A673 (cell line): ENCODE measurements around the gene KRTAP5-10. TPM values are rescaled to one million over a fixed set of nuclear protein-coding genes. Genes with fewer than 3 reads are reported as not detected.
"Not testable (repeated sequence)": the region's sequence is repeated elsewhere in the genome, so short reads cannot be mapped to it uniquely, and the experiment has no call there.

Source experiments
- BruUV-seq: library from RNA; stranded (reverse); fragments of 400-500 nt; replicated peaks from 2 replicates; lab custom pipeline; 2021; lab: Mats Ljungman, UMichigan
- CTCF ChIA-PET: fragments of 300-600 bp; sonication (Branson Sonifier 250); formaldehyde crosslinking; loops from one replicate; lab custom pipeline; 2022; ENCODE audit warnings: antibody characterized with exemption; lab: Charles Lee
- POLR2A ChIA-PET: fragments of 300-600 bp; sonication (Branson Sonifier 250); formaldehyde crosslinking; loops from one replicate; lab custom pipeline; 2022; ENCODE audit warnings: antibody characterized with exemption; ENCODE audit not compliant: low non-redundant PET; lab: Charles Lee
- DNase-seq: peaks from one replicate; pipeline ENCODE4 v3.0.0-alpha.2; 2015; ENCODE audit warnings: low spot score
- H3K27ac ChIP-seq: fragments of 200-600 bp; sonication (generic); 2 replicates; pipeline ENCODE4 v1.5.1; 2016; ENCODE audit warnings: mixed run types, low read depth, mild to moderate bottlenecking, mixed read lengths, antibody characterized with exemption, low read length; ENCODE audit not compliant: poor library complexity, severe bottlenecking
- H3K27me3 ChIP-seq: fragments of 200-600 bp; sonication (generic); replicated peaks from 2 replicates; pipeline ENCODE4 v1.6.1; 2017; ENCODE audit warnings: mixed run types, low read depth, mild to moderate bottlenecking, mixed read lengths, antibody characterized with exemption, low read length; ENCODE audit not compliant: insufficient read depth, poor library complexity
- H3K36me3 ChIP-seq: fragments of 200-600 bp; sonication (generic); 2 replicates; pipeline ENCODE4 v1.6.1; 2016; ENCODE audit warnings: mixed run types, mild to moderate bottlenecking, mixed read lengths, antibody characterized with exemption, low read length; ENCODE audit not compliant: insufficient read depth, poor library complexity, severe bottlenecking
- H3K4me1 ChIP-seq: fragments of 200-600 bp; sonication (generic); 2 replicates; pipeline ENCODE4 v1.6.1; 2017; ENCODE audit warnings: mixed run types, mild to moderate bottlenecking, mixed read lengths, antibody characterized with exemption, low read length; ENCODE audit not compliant: insufficient read depth, poor library complexity, severe bottlenecking
- H3K4me3 ChIP-seq: fragments of 200-600 bp; sonication (generic); 2 replicates; pipeline ENCODE4 v1.5.1; 2016; ENCODE audit warnings: low read depth, mixed run types, mild to moderate bottlenecking, mixed read lengths, low read length; ENCODE audit not compliant: poor library complexity, severe bottlenecking
- H3K9me3 ChIP-seq: fragments of 200-600 bp; sonication (generic); 2 replicates; pipeline ENCODE4 v1.6.1; 2016; ENCODE audit warnings: mixed run types, low read depth, mild to moderate bottlenecking, mixed read lengths, antibody characterized with exemption, low read length; ENCODE audit not compliant: poor library complexity, severe bottlenecking
- EZH2 ChIP-seq: fragments of 200-600 bp; sonication (generic); IDR thresholded peaks from 2 replicates; pipeline ENCODE4 v1.6.1; 2017; ENCODE audit warnings: borderline replicate concordance, low read depth, mild to moderate bottlenecking, mixed read lengths, antibody characterized with exemption, low read length; ENCODE audit not compliant: poor library complexity, severe bottlenecking
- intact Hi-C: fragments of 100-400 bp; cut with micrococcal nuclease; formaldehyde crosslinking; loops from one replicate; pipeline ENCODE4 v1.10.0; 2022; ENCODE audit not compliant: unreplicated experiment
- total RNA-seq: library from RNA; stranded (reverse); gene quantifications from 2 replicates; pipeline ENCODE4 v1.2.3, GENCODE V29; 2021
- TF ChIP-seq, protein P1 (sequence below): fragments of 300-800, 200-600 bp; sonication (generic); conservative IDR thresholded peaks from 2 replicates; pipeline ENCODE4 v1.5.1; 2017; ENCODE audit warnings: low read depth, mild to moderate bottlenecking, antibody characterized with exemption, low read length, moderate library complexity, mixed read lengths

Gene KRTAP5-10
- total RNA-seq, 1 experiment from 2014 or later = not detected

DNA sequence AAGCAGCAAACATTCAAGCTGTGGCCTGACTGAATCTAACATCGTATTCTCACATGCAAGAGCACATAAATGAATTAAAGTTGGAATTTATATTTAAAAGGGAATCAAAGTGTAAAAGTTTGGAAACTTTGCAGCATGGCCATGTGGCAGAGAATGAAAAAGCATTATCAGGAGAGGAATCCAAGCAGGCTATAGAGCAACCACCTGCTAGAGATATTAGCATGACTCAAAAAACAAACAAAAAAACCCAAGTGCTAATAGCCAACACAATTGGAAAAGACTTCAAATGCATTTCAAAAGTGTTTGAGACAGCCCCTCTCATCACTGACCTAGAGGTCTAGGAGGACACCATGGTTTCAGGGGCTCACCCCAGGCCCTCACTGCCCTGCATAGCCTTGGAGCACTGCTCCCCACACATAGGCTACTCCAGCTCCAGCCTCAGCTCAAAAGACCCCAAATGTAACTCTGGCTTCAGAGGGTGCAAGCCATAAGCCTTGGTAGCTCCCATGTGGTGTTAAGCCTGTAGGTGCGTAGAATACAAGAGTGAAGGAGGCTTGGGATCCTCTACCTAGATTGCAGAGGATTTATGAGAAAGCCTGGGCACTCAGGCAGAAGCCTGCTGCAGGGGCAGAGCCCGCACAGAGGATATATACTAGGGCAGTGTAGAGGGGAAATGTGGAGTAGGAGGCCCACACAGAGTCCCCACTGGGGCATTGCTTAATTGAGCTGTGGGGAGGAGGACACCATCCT is 40.0 kb upstream of the KRTAP5-10 start:
- DNase-seq = no peak
- ChIA-PET POLR2A (no interaction called here), CTCF (interaction anchor here (0.6 kb wide), 1 partner anchor 73 kb away, joined by 4 read pairs; the partner anchor contains the start of gene NADSYN1)
- no peak for TF ChIP-seq EZH2
- TF ChIP-seq, protein P1, sequence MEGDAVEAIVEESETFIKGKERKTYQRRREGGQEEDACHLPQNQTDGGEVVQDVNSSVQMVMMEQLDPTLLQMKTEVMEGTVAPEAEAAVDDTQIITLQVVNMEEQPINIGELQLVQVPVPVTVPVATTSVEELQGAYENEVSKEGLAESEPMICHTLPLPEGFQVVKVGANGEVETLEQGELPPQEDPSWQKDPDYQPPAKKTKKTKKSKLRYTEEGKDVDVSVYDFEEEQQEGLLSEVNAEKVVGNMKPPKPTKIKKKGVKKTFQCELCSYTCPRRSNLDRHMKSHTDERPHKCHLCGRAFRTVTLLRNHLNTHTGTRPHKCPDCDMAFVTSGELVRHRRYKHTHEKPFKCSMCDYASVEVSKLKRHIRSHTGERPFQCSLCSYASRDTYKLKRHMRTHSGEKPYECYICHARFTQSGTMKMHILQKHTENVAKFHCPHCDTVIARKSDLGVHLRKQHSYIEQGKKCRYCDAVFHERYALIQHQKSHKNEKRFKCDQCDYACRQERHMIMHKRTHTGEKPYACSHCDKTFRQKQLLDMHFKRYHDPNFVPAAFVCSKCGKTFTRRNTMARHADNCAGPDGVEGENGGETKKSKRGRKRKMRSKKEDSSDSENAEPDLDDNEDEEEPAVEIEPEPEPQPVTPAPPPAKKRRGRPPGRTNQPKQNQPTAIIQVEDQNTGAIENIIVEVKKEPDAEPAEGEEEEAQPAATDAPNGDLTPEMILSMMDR = no peak
- no peaks in the 10 kb centered on the region for H3K36me3 ChIP-seq
- H3K27ac ChIP-seq = no peak overlapping the region
- no peaks in the 10 kb centered on the region for H3K4me1 ChIP-seq
- BruUV-seq = no TSS peak
- H3K9me3 ChIP-seq = no peaks in the 10 kb centered on the region
- intact Hi-C loops = no loop called here
- no peak overlapping the region for H3K4me3 ChIP-seq
- H3K27me3 ChIP-seq = no peaks in the 10 kb centered on the region

DNA sequence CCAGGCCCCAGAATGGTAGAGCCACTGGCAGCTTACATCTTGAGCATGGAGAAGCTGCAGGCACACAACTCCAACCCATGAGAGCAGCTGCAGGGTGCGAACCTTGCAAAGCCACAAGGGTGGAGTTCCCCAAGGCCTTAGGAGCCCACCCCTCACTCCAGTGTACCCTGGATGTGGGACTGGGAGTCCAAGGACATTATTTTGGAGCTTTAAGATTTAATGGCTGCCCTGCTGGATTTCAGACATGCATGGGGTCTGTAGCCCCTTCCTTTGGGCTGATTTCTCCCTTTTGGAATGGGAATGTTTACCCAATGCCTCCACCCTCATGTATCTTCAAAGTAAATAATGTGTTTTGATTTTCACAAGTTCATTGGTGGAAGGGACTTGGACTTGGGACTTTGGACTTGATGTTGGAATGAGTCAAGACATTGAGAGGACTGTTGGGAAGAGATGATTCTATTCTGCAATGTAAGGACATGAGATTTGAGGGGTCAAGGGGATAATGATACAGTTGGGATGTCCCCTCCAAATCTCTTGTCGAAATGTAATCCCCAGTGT is 39.3 kb upstream of the KRTAP5-10 start:
- POLR2A ChIA-PET = no interaction called here
- no peak for DNase-seq
- H3K27me3 ChIP-seq = no peaks in the 10 kb centered on the region
- H3K9me3 ChIP-seq = no peaks in the 10 kb centered on the region
- CTCF ChIA-PET = no interaction called here
- intact Hi-C loops = no loop called here
- H3K27ac ChIP-seq = no peak overlapping the region
- TF ChIP-seq, protein P1 = no peak
- TF ChIP-seq EZH2 = no peak
- no peaks in the 10 kb centered on the region for H3K4me1 ChIP-seq
- no TSS peak for BruUV-seq
- no peak overlapping the region for H3K4me3 ChIP-seq
- no peaks in the 10 kb centered on the region for H3K36me3 ChIP-seq

DNA sequence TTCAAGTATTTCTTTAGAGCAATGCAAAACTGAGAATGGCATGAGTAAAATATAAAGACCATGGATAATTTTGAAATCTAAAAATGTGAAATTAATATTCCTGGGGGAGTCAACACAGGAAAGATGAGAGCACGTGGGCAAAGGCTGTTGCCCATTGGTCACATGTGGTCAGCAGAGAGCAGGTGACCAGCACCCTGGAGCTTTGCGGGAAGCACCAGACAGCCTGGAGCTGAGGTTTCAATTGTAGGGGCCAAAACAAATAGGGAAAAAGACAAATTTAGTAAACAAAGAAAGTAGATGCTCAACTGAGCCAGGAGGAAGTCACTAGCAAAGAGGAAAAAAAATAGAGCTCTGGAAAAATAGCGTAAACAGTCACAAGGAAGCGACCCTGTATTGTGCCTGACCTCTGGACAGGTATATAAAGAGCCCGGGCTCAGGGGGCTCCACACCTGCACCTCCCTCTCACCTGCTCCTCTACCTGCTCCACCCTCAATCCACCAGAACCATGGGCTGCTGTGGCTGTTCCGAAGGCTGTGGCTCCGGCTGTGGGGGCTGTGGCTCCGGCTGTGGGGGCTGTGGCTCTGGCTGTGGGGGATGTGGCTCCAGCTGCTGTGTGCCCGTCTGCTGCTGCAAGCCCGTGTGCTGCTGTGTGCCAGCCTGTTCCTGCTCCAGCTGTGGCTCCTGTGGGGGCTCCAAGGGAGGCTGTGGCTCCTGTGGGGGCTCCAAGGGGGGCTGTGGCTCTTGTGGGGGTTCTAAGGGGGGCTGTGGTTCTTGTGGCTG is 38.4 kb upstream of the KRTAP5-10 start, which contains the start of gene KRTAP5-7:
KRTAP5-7 (plus strand) TSS at position 472 of the 780 bp plus-strand sequence; CDS start at position 506, 34 bp downstream.
- H3K4me1 ChIP-seq, intact Hi-C loops, H3K36me3 ChIP-seq, H3K27me3 ChIP-seq, POLR2A ChIA-PET, BruUV-seq, H3K9me3 ChIP-seq, H3K4me3 ChIP-seq, H3K27ac ChIP-seq, CTCF ChIA-PET, DNase-seq: not testable (repeated sequence)
